Globus pallidus (tissue), 1 donor: ENCODE measurements around the gene TNFRSF8.
A peak's percentile ranks its signal among the peaks of the same experiment; 100 is the strongest.

Experiments
- DNase-seq: peaks from one replicate; pipeline ENCODE4 v3.0.0-alpha.2; 2015; ENCODE audit warnings: low spot score

The TNFRSF8 gene

DNA sequence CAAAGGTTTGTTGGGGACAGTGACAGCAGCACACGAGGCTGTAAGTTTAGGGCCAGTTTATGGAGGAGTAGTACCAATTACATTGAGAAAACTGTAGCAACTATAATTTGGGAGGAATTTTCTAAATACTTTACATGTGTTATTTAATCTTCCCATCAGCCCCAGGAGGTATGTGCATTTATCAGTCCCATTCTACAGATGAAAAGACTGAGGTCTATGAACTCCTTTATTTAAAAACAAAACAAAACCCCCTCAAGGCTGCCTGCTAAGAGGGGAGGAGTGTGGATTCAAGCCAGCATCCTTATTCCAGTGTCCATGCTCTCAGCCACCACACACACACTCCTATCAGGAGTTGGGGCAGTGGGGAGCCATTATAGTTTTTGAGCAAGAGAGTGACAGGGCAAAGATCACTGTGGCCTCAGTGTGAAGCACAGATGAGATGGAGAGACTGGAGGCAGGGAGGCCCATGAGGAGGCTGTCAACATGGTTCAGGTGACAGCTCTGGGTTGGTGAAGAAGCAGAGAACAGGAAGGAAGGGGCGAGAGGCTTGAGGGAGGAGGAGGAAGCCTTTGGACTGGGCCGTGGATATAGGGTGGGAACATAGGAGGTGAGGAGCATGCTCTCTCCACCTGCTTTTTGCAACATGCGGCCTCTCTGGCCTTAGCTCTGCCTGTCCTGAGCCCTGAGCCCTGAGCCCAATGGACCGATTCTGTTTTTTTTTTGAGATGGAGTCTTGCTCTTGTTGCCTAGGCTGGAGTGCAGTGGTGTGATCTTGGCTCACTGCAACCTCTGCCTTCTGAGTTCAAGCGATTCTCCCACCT lies 113.4 kb downstream of the TNFRSF8 start:
- DNase-seq, result no peak

DNA sequence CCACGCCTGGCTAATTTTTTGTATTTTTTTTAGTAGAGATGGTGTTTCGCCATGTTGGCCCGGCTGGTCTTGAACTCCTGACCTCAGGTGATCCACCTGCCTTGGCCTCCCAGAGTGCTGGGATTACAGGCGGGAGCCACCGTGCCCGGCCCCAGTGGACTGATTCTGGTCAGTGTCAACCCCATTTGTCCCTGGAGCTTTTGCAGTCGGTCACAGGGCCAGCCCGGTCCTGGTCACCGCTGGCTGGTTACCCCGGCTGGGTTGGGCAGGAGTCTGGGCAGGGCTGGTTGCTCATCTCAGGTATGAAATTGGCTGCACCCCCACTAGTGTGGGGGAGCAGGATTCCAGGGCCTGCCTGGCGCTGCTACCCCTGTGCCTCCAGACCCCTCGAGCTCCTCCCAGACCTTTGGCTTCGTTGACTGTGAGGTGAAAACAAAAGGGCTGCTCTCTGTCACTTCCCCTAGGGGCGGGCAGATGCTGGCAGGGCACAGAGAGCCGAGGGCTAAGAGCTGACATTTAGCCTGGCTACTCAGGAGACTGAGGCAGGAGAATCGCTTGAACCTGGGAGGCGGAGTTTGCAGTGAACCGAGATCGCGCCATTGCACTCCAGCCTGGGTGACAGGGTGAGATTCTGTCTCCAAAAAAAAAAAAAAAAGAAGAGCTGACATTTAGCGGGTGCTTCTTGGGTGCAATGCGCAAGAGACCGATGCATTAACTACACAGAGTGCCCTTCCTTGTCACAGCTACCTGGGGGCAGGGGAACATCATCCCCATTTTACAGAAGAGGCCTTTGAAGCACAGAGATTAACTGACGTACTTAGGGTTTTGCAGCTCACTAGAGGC lies 114.3 kb downstream of the TNFRSF8 start:
- DNase-seq, result no peak

DNA sequence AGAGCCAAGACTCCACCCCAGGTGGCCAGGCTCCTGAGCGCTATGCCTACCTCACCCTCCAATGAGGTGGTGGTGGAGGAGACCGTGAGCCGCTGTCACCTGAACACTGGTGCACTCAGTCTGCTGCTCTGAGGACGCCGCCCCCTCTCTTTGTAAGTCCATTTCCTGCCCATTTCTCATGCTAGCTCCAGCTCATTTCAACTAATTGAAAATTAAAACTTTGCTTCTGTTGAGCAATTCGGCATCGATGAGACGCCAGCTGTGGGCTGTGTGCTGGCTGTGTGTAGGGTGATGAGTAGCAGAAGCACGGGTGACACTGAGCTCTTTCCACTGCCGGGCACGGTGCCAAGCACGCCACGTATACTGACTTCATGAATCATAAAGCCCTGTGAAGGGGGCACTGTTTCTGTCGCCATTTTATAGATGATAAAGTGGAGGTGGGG lies 114.9 kb downstream of the TNFRSF8 start:
- DNase-seq, result no peak

DNA sequence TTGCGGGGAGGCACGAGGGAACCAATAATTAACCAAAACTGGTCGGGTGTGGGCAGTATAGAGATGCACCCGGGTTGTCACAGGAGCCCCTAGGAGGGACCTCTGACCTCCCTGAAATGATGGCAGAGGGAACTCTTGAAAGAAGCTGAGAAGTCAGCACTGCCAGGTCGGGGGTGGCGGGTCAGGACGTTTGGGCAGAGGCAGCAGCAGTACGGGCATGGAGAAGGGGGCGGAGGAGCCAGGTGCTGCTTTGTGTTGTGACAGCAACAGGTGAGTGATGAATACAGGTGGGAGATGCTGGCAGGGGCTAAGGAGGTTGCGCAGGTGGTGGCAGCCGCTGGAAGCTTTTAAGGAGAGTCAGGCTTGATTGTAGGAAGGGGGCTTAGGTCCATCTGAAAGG lies 115.4 kb downstream of the TNFRSF8 start:
- no peak for DNase-seq

DNA sequence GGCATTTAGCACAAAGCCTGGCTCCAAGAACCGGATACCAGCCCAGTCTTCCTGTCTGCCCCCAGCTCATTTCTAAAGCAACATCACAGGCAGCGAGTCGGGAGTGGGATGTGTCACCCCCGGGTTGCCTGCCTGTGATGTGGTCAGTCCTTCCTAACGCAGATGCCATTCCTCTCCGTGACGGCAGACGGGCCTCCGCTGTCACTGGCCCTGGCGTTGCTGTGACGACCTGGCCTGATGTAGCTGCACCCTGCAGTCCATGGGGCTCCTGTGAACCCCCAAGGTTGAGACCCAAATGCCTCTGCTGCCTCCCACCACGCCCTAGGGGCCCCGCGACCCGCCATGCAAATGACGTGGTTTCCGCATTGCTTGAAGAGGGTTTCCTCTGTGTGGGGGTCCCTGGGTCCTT lies 116.0 kb downstream of the TNFRSF8 start:
- DNase-seq, result no peak

DNA sequence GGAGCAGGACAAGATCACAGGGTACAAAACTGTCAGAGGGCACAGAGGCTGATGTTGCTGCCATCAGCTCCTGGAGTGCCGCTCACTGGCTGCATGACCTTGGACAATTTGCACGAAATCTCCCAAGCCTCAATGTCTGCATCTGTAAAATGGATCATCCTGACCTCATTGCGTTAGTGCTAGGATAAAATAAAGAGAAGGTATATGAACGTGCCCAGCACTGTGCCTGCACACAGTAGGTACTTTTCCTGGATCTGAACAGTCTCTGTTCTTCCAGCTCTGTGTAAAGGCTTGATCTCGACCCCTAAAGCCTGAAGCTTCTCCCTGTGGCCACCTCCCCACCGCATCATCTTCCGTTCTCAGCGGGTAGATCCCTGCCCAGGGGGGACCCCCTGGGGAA lies 116.6 kb downstream of the TNFRSF8 start:
- DNase-seq, result no peak

DNA sequence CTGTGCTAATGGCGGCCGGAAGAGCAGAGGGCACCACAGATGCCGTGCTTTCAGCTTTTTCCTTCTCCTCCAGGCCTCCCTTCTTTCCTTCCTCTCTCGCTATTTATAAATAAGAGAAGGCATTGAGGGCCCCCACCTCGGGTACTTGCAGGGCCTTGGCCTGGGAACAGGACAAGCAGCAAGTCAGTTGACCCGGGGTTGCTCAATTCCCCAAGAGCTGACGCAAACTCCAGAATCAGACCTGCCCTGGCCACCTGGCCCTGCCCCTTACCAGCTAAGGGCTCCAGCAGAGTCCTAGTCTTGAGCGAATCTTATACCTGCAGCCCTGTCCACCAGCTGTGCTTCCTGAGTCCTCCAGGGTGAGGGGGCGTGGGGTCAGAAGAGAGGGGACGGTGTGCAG lies 117.2 kb downstream of the TNFRSF8 start:
- DNase-seq, result peak; percentile 64

DNA sequence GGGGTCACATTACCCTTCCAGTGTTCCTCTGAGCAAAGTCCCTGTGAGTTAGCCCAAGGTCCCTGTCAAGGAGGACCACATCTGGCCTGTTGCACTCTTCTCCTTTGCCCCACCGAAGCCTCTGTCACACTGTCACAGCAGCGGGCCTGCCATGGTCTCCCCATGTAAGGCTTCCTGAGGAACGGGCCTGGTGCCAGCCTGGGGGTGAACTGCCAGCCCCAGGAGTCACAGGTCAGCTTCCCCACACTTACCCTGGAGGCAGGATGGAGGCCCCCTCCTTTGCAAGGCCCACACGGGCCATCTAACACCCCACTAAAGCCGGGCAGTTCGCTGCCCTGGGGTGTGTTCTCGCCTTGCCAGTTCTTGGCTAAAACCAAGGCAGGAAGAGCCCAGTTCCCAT lies 117.8 kb downstream of the TNFRSF8 start:
- no peak for DNase-seq

DNA sequence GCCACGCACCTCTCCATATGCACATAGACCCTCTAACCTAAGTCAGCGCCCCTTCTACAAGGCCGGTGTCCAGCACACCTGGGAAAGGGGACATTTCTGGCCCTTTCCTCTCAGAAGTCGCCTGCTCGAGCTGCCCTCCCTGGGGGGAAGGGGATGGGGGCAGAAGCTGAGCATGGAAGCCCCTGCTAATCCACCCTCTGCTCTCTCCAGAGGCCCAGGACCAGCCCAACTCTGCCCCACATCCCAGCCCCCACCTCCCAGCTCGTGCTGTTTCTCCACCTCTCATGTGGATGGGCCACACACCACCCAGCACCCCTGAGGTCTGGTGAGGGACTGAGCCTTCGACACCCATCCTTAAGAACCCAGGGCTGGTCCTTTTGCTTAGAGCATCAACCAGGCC lies 118.5 kb downstream of the TNFRSF8 start:
- no peak for DNase-seq

DNA sequence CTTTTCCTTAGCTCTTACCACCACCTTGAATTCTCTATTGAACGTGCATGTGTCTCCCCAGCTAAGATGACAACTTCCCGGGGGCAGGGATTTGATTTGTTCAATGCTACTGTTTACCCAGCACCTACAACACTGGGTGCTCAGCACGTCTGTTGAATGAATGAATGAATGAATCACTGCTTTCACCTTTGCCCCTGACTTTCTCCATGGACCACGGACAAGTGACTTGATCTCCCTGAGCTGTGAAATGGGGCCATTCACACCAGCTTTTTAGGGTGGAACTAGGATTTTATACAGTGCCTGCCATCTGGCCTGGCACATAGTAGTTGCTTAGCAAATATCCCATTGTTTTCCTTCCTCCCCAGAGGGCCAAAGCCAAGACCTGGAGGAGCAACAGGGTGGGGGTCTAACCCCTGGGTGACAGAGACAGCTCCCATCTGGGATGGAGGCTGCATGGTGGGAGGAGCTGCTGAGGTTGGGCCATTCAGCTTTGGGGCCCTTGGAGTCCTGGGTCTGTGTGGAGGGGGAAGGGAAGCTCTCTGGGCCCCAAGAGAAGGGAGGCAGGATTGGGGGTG lies 119.4 kb downstream of the TNFRSF8 start:
- DNase-seq, result no peak

DNA sequence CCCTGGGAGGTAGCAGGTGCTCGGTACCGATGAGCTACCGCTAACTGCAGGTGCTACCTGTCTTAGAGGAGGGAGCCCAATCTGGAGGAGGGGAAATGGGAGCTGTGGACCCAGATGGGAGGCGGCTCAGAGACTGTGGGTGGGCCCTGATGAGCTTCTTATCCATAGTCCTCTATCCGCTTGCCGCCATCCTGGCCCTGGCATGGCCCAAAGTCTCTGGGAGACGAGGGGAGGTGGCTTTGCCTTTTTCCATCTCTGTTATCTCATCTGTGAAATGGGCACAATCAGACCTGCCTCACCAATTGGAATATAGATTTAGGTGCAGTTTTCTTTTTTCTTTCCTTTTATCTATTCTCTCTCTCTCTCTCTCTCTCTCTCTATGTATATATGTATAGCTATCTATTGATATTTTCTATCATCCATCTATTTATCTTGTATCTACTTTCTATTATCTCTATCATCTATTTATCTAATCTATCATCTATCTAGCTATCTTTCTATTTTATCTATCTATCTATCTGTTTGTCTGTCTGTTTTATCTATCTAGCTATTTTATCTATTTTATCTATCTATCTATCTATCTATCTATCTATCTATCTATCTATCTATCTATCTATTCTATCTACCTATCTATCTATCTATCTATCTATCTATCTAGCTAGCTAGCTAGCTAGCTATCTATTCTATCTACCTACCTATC lies 120.1 kb downstream of the TNFRSF8 start:
- no peak for DNase-seq

DNA sequence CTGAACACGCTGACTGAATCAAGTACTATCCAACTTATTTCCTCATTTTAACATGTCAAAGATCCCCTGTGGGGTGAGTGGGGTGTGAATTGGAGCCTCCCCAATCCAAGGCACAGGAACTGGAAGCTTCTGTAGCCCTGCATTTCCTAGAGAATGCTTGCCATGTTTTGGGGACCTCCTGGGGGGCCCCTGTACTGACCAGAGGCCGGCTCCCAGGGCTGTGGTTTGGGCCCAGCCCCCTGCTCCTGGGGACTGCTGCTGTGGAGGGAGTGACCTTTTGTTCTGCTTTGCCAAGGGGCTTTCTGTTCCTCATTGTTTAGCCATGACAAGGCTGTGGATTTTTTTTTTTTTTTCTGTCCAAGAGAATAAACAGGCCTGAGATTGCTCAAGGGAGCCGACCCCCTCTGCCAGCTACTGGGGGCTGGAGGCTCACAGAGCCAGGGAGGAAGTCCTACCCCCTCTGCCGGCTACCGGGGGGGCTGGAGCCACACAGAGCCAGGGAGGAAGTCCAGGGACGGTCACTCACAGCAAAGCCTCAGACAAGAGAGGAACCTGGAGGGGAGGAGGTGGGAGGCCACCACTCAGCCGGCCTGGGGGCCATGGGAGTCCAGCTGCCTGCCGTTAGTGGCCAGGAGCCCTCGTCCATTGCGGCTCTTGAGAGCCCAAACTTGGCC lies 121.0 kb downstream of the TNFRSF8 start:
- peak; percentile 70 for DNase-seq

DNA sequence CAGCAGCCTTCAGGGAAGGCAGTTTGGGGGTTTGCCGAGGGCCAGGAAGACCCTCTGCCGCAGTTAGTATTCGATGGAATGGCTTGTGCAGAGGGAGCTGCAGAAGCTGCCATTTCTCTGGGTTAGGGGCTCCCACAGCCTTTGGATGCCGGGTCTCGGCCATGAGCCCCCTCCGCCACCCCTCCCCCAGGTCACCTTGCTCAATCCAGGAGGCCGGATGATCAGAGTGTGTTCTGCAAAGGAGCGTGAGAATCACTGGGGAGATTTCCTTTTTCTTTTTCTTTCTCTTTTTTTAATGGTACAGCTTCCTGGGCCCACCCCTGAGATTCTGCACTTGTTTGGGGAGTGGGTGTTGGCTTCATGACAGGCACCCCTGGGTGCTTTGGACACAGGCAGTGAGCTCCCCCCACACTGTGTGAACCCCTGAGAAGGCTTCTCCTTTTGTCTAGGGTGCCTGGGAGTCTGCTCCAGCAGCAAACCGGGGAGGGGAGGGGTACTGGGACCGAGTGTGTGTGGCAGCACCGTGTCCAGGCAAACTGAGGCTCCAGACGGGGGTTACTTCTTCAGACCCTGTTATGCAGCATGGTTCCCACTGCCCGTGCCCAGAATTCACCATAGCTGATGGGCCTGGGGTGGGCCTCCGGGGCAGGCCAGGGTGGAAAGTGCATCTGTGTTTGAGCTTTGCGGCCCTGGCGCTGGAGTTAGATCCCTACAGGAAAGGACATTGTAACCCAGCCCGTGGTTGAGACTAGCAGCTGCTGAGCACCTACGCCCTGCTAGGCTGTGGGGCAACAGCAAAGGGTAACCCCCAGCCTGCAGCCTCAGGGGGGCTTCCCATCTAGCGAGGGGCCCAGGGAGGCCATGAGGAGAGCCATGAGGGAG lies 122.2 kb downstream of the TNFRSF8 start:
- no peak for DNase-seq

DNA sequence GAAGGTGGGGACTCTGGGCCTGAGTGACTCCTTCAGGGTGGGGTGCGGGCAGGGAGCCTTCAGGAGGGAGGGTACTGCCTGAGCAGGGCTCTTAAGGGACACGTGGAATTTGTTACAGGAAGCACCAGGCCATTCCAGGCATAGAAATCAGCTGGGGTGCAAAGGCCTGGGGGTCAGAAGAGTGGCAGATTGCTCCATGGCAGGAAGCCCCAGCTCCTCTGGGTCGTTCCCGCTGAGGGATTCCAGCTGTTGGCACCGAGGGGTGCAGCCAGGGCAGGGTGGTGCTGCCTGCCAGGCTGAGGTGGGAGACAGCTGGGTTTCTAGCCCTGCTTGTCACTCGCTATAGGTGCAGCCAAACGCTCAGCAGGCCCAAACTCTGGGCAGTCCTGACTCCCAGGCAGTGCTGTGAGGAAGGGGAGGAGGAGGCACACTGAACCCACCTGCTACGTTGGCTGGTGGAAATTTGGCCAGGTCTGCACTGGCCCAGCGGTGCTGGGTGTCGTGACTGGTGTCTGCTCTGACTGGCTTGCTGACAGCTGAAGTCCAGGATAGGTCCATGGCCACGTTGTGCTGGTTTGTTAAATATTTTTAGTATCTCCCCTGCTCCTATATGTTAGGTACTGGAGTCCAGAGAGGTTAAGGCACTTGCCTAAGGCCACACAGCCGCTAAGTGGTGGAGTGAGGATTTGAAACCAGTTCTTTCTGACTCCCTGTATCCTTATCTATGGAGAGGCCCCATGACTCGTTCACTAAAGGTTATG lies 123.0 kb downstream of the TNFRSF8 start:
- DNase-seq, result no peak

DNA sequence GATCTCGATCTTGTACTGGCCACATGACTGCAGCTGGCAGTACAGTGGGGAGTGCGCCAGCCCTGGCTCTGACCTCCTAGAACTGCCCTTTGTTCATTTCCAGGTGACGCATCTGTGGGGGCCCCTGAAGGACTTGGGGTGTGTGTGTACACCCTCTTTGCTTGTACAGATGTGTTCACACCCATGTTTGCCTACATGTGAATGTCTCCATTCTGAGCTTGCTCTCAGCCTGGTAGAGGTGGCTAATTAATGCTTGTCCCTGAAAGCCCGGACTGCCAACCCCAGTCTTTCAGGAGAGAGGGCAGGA lies 123.5 kb downstream of the TNFRSF8 start:
- no peak for DNase-seq

DNA sequence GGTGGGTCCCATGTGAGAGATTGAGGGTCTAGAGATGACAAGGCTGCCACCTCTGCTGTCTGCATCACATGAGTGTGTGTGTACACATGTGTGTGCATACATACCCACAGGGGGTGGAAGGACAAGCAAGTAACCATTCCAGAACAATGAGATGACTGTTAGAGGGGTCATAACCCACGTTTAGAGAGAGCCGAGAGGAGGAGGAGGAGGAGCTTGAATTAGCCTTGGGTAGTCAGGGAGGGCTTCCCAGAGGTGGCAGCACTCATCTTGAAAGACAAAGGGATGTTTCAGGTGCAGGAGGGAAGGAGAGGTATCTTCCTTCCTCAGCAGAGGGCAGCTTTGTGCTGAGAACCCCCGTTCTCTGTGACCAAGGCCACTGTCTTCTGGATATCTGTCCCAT lies 125.0 kb downstream of the TNFRSF8 start:
- DNase-seq, result no peak

DNA sequence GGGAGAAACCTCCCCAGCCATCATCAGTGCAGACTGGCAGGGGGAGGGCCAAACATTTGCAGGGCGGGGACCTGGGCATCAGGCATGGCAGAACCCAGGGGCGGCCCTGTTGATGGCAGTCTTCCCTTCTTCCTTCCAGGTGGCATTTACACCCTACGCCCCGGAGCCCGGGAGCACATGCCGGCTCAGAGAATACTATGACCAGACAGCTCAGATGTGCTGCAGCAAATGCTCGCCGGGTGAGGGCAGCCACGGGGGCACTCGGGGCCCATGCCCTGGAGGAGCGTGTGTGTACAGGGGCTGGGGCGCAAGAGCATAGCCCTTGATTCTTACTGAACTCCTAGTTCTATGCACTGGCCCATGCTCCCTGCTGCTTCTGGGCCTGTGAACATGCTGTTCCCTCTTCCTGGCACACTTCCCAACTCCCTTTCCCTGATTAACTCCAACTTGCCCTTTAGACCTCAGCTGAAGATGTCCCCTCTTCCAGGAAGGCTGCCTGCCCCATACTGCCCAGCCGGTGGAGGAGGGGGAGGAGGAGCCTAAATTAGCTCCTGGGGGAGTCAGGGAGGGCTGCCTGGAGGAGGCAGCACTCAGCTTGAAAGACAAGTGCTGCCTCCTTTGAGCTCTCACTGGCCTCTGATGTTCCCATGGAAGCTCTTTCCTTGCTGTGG lies 125.7 kb downstream of the TNFRSF8 start:
- no peak for DNase-seq

DNA sequence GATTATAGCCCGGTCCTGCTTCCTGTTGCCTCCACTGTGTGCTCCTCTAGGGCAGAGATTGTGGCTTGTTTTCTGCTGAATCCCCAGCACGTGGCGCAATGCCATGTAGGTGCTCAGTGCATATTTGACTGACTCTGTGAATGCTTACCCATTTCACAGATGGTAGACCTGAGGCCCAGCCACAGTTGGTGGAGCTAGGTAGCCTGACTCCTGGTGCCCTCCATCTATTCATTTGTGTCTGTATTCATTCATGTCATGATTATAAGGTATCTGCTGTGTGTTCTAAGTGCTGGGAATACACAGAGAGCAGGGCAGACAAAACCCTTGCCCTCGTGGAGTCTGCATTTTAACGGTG lies 126.2 kb downstream of the TNFRSF8 start:
- no peak for DNase-seq

DNA sequence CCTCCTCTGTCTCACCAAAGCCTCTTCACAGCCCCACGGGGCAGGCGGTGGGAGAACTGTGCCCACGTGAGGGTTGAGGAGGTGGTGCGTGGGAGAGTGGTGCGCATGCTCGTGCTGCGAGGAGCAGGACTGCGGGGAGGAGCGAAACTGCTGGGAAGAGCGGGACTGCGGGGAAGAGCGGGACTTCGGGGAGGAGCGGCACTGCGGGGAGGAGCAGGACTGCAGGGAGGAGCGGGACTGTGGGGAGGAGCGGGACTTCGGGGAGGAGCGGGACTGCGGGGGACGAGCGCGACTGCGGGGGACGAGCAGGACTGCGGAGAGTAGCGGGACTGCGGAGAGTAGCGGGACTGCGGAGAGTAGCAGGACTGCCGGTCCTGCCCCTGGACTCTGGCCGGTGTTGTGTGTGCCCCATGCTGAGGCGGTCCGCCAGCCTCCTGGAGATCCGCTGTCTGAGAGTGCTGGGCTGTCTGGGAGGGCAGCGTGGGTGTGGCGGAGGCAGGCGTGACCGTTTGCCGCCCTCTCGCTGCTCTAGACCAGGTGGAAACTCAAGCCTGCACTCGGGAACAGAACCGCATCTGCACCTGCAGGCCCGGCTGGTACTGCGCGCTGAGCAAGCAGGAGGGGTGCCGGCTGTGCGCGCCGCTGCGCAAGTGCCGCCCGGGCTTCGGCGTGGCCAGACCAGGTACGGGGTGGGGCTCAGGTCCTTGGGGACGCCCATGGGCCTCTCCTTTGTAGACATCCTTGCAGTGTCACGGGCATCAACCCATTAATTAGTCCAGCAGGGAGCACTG lies 128.3 kb downstream of the TNFRSF8 start:
- DNase-seq, result no peak
